Measurements from ENCODE around the gene KTI12. TPM values are rescaled to one million over a fixed set of nuclear protein-coding genes. Genes with fewer than 3 reads are reported as not detected.

Gene KTI12
- total RNA-seq, 2 experiments from 2014 or later, result 11.3 to 11.5 TPM

GRCh38 chr1:52002038-52002917 lies 31.3 kb downstream of the KTI12 start:
- no peaks in the 10 kb centered on the region for H3K9me3 Mint-ChIP-seq
- H3K36me3 Mint-ChIP-seq (ENCODE audit: low read depth), result no peaks in the 10 kb centered on the region
- peaks cover 24% of the 10 kb centered on the region for H3K27me3 Mint-ChIP-seq
- H3K4me3 Mint-ChIP-seq, result no peak overlapping the region
- no peaks in the 10 kb centered on the region for H3K4me1 Mint-ChIP-seq
- ChIA-PET CTCF (interaction anchor here (1.0 to 1.1 kb wide), 2 partner anchors 19 to 105 kb away, joined by 3 to 8 read pairs; no protein-coding TSS in a partner anchor), POLR2A (no interaction called here)
- no peak overlapping the region for H3K27ac Mint-ChIP-seq
- peak; percentile 40 for DNase-seq

GRCh38 chr1:51998701-51999100 lies 34.9 kb downstream of the KTI12 start:
- Mint-ChIP-seq H3K36me3 (ENCODE audit: low read depth) (no peaks in the 10 kb centered on the region), H3K9me3 (no peaks in the 10 kb centered on the region), H3K27ac (no peak overlapping the region), H3K4me3 (no peak overlapping the region), H3K27me3 (peaks cover 14% of the 10 kb centered on the region), H3K4me1 (no peaks in the 10 kb centered on the region)
- no peak for DNase-seq
- ChIA-PET POLR2A (interaction anchor here (1.8 kb wide), 1 partner anchor 8 kb away, joined by 5 read pairs; the partner anchor contains the start of gene RAB3B), CTCF (interaction anchor here (0.6 to 2.7 kb wide), 3 partner anchors 101 to 806 kb away, joined by 3 to 9 read pairs (median 5); no protein-coding TSS in a partner anchor)

DNA sequence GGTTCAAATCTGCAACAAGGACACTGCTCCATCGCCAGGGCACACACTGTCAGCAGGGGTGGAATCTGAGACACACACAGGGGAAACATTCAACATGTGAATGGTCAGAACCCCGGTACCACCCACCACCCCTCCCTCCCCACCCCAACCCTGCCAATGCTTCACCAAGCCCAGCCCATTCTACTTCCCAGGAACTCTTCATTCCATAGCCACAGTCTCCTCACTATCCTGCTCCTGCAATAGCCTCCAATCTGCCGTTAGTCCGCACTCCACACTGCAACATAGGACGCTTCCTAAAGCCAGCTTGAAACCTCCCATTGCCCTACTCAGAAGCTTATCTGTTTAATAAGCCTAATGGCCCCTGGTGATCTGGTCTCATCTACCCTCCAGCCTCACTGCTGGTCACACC lies 35.6 kb downstream of the KTI12 start:
- ChIA-PET CTCF (interaction anchor here (0.6 to 2.7 kb wide), 4 partner anchors 100 to 807 kb away, joined by 3 to 9 read pairs (median 4); no protein-coding TSS in a partner anchor), POLR2A (interaction anchor here (0.9 to 1.8 kb wide), 2 partner anchors 8 to 217 kb away, joined by 3 to 5 read pairs; partner anchors contain the start of gene RAB3B)
- Mint-ChIP-seq H3K4me1 (no peaks in the 10 kb centered on the region), H3K4me3 (no peak overlapping the region), H3K27me3 (peaks cover 18% of the 10 kb centered on the region), H3K9me3 (no peaks in the 10 kb centered on the region), H3K36me3 (ENCODE audit: low read depth) (no peaks in the 10 kb centered on the region), H3K27ac (no peak overlapping the region)
- DNase-seq, result no peak

- no peaks in the 10 kb centered on the region for H3K9me3 Mint-ChIP-seq
- H3K27ac Mint-ChIP-seq, result no peak within 1 kb of the TSS
- ChIA-PET CTCF (no interaction called here), POLR2A (interaction anchor here (1.0 to 1.7 kb wide), 2 partner anchors 8 to 40 kb away, joined by 3 to 5 read pairs; no protein-coding TSS in a partner anchor)
- peak within 1 kb of the TSS; percentile 69 for H3K4me3 Mint-ChIP-seq
- peaks cover 9% of the 10 kb centered on the region for H3K4me1 Mint-ChIP-seq
- H3K36me3 Mint-ChIP-seq (ENCODE audit: low read depth), result no peaks in the 10 kb centered on the region
- DNase-seq, result peak; percentile 70
- peaks cover 46% of the 10 kb centered on the region for H3K27me3 Mint-ChIP-seq
Observed at GRCh38 chr1:51990478-51990965, 43.1 kb downstream of the KTI12 start, which contains the start of gene RAB3B. Gene RAB3B (minus strand): TSS chr1:51990700. CDS start chr1:51977117, 13,583 bp downstream.

DNA sequence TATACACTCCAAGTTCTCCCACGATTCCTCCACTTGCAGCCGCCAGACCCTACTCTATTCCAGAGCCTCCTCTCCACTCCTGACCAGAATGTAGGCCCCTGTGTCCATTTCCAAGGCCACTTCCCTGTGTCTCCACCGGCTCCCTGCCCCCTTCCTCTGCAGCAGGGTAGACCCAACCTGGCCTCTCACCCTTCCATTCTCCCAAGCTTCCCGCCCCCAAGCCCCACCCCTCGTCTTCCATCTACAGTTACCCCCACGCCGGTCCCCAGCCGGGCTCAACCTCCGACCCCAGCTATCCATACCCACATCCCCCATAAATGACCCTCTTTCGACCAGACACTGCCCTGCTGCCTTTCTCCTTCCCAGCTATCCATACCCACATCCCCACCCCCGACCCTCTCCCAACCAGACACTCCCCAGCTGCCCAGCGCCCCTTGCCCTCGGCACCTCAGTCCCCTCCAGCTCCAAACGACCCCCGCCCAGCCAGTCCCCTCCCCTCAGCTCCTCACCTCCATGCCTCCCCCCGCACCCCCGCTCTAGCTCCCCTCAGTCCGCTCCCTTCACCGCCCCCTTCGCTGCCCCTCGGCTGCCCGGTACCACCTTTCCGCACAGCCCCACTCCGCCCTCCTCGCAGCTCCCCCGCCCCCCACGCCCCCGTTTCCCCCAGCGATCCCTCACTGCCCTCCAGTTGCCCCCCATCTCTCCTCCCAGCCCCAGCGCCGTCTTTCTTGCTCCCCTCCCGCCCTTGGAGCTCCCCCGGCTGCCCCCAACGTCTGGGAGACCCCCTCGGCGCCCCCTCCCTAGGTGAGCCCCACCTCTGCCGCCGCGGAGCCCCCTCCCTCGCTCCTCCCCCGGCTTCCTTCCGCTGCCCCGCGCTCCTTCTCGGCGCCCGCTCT lies 43.8 kb downstream of the KTI12 start:
- CTCF ChIA-PET, result no interaction called here
- no peak overlapping the region for H3K4me3 Mint-ChIP-seq
- peaks cover 9% of the 10 kb centered on the region for H3K4me1 Mint-ChIP-seq
- no peak overlapping the region for H3K27ac Mint-ChIP-seq
- DNase-seq, result no peak
- no peaks in the 10 kb centered on the region for H3K36me3 Mint-ChIP-seq (ENCODE audit: low read depth)
- peaks cover 46% of the 10 kb centered on the region for H3K27me3 Mint-ChIP-seq
- POLR2A ChIA-PET, result interaction anchor here (1.0 to 1.7 kb wide), 2 partner anchors 9 to 41 kb away, joined by 3 to 5 read pairs; no protein-coding TSS in a partner anchor
- no peaks in the 10 kb centered on the region for H3K9me3 Mint-ChIP-seq

DNA sequence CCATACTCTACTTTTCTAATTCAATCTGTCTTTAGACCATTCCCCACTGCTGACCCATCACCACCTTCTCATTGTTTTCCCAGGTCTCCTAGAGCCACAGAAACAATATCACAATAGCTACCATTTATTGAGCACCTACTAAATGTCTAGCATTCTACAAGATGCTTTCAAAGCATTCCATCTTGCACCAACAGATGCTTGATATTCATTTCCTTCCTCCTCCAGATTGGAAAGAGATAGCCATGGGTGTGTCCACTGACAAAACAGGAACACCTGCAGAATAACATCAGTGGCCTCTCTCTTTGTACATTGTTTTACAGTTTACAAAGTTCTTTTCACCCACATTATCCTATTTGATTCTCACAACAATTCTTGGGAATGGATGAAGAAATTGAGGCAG lies 45.4 kb downstream of the KTI12 start:
- Mint-ChIP-seq H3K36me3 (ENCODE audit: low read depth) (no peaks in the 10 kb centered on the region), H3K27me3 (peaks cover 40% of the 10 kb centered on the region), H3K4me1 (peaks cover 9% of the 10 kb centered on the region), H3K4me3 (no peak overlapping the region), H3K27ac (no peak overlapping the region), H3K9me3 (no peaks in the 10 kb centered on the region)
- no peak for DNase-seq
- ChIA-PET CTCF (no interaction called here), POLR2A (no interaction called here)

DNA sequence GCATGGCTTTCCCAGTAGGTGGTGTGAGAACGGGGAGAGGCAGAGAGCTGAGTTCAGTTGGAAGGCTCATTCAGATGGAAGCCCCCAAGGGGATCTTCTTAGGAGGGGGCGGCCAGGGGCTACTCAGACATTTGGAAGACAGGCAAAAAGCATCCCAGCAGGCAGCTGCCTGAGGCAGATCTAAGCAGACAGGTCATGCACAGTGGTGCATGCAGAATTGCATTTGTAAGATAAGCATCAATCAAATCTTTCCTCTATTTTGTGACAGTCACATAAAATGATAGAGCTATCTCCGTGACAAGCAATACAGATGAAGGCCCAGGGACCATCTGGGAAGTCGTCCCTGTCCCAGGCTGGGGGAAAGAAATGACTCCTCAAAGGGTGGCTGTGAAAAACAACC lies 46.9 kb downstream of the KTI12 start:
- H3K9me3 Mint-ChIP-seq, result no peaks in the 10 kb centered on the region
- H3K4me3 Mint-ChIP-seq, result no peak overlapping the region
- ChIA-PET POLR2A (interaction anchor here (0.9 kb wide), 1 partner anchor 10 kb away, joined by 3 read pairs; no protein-coding TSS in a partner anchor), CTCF (no interaction called here)
- DNase-seq, result no peak
- no peaks in the 10 kb centered on the region for H3K36me3 Mint-ChIP-seq (ENCODE audit: low read depth)
- H3K4me1 Mint-ChIP-seq, result peaks cover 9% of the 10 kb centered on the region
- H3K27me3 Mint-ChIP-seq, result peaks cover 25% of the 10 kb centered on the region
- H3K27ac Mint-ChIP-seq, result no peak overlapping the region

DNA sequence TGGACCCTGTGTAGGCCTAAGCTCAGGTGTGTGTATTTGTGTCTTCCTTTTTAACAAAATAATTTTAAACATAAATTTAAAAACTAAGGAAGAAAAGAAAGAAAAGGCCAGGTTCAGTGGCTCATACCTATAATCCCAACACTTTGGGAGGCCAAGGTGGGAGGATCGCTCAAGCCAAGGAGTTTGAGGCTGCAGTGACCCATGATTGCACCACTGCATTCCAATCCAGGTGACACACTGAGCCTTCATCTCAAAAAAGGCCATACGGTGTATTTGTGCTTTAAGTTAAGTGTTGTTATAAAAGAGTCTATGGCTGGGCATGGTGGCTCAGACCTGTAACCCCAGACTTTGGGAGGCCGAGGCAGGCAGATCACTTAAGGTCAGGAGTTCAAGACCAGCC lies 51.4 kb downstream of the KTI12 start:
- Mint-ChIP-seq H3K36me3 (ENCODE audit: low read depth) (no peaks in the 10 kb centered on the region), H3K9me3 (no peaks in the 10 kb centered on the region), H3K4me1 (no peaks in the 10 kb centered on the region), H3K27me3 (peaks cover 6% of the 10 kb centered on the region), H3K27ac (no peak overlapping the region), H3K4me3 (no peak overlapping the region)
- CTCF ChIA-PET, result no interaction called here
- POLR2A ChIA-PET, result no interaction called here
- no peak for DNase-seq

Other genes with a start within 250 kb of the KTI12 start
- 100 to 1,000 TPM; 162 to 164 TPM for gene NRDC, start 155.1 kb downstream of the KTI12 start, total RNA-seq
- gene RAB3B, start 43.1 kb downstream of the KTI12 start, total RNA-seq, result under 1 TPM; 0.03 to 0.08 TPM
- gene TXNDC12, start 21.4 kb upstream of the KTI12 start, total RNA-seq, result 10 to 100 TPM; 56.6 to 63.5 TPM
- 10 to 100 TPM; 35.0 to 38.1 TPM for gene BTF3L4, start 22.5 kb upstream of the KTI12 start, total RNA-seq
- under 1 TPM; 0.30 to 0.35 TPM for gene ZFYVE9, start 108.3 kb upstream of the KTI12 start, total RNA-seq